OCI-LY7 (cell line): ENCODE measurements around the gene ACACA.

Experiments
- EZH2phosphoT487 ChIP-seq: fragments of 200-600 bp; sonication (generic); IDR thresholded peaks from 2 replicates; pipeline ENCODE4 v1.6.1; 2018; ENCODE audit warnings: low read depth, borderline replicate concordance, mild to moderate bottlenecking, mixed run types, antibody characterized with exemption, low read length, moderate library complexity, mixed read lengths
- TF ChIP-seq, protein P1 (sequence below): fragments of 200-600 bp; sonication (generic); conservative IDR thresholded peaks from 2 replicates; pipeline ENCODE4 v1.5.1; 2014; ENCODE audit warnings: mild to moderate bottlenecking, antibody characterized with exemption, low read length, moderate library complexity, mixed read lengths

DNA sequence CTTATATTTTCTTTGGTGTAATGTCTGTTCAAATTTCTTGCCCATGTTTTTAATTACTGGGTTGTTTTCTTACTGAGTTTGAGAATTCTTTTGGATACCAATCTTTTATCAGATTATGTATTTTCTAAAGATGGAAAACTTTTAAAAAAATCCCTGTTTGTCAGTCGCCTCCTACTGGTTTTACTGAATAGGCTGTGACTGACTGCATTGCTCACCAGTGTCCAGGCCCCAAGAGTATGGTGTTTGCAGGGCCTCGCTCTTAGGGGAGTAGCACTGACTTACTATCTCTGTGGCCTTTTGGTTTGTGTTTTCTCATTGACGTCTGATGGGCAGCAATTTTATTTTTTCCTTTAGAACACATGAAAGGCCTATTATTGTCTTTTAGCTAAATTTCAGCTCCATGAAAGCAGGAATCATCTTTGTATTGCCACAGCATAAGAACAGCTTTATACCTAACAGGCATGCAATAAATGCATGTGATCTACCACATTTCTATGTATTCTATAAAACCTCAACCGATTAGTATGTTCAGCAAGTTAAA, 269.5 kb downstream of the ACACA start:
- TF ChIP-seq, protein P1, sequence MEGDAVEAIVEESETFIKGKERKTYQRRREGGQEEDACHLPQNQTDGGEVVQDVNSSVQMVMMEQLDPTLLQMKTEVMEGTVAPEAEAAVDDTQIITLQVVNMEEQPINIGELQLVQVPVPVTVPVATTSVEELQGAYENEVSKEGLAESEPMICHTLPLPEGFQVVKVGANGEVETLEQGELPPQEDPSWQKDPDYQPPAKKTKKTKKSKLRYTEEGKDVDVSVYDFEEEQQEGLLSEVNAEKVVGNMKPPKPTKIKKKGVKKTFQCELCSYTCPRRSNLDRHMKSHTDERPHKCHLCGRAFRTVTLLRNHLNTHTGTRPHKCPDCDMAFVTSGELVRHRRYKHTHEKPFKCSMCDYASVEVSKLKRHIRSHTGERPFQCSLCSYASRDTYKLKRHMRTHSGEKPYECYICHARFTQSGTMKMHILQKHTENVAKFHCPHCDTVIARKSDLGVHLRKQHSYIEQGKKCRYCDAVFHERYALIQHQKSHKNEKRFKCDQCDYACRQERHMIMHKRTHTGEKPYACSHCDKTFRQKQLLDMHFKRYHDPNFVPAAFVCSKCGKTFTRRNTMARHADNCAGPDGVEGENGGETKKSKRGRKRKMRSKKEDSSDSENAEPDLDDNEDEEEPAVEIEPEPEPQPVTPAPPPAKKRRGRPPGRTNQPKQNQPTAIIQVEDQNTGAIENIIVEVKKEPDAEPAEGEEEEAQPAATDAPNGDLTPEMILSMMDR, result peak; percentile 24; the same call in 1 of the 2 replicates
- TF ChIP-seq EZH2phosphoT487, result no peak
